GM18873 (cell line): ENCODE data around the gene RCAN1.

Source experiments
- ATAC-seq: cut with Tn5 transposase; IDR thresholded peaks from one replicate; pipeline ENCODE4 v1.9.1; 2021; ENCODE audit warnings: mild to moderate bottlenecking, moderate library complexity, moderate number of reproducible peaks; ENCODE audit not compliant: unreplicated experiment, low FRiP score

Gene RCAN1

DNA sequence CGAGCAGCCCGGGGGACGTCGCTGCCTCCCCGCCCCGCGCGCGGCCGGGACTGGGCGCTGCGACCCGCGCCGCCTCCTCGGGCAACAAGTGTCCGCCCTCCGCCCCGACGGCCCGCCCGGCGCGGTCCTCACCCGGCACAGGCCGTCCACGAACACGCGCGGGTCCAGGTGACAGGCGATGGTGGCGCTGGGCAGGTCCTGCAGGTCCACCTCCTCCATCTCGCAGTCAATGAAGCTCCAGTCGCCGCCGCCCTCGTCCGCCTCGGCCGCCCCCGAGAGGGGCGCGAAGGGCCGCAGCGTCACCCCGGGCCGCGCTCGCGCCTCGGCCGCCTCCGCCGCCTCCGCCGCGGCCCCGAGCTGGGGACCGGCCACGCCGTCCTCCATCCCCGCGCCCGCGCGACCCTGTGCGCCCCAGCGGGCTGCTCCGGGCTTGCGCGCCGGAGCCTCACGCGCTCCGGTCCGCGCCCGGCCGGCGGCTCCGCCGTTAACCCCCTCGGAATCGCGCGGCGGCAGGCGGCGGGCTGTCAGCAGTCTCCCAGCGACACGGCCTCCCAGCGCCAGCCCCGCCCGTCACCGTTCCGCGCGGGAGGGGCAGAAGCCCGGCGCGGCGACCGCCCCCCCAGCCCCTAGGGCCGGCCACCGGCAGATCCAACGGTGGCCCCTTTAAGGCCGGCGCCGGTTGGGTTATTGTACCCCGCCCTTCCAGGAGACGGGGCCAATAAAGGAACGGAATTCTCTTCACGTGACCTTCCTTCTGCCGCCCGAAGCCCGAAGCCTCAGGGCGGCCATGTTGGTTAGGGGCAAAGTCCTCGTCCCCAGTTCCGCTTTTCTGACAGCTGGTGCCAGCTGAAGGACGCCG, at the start of gene RCAN1:
RCAN1 (minus strand) TSS at position 486 of the 859 bp plus-strand sequence; CDS start at position 384, 102 bp downstream.
- ATAC-seq, result peak; percentile 95

DNA sequence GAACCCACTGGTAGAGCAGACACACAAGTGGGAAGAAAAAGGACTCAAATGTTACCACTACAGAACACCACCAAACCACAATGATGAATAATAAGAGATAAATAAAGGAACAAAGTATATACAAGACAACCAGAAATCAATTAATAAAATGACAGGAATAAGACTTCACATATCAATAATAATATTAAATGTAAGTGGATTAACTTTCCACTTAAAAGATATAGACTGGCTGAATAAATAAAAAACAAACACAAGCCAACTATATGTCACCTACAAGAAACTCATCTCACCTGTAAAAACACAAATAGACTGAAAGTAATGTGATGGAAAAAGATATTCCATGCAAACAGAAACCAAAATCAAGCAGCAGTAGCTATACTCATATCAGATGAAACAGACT, 46.9 kb upstream of the RCAN1 start:
- ATAC-seq, result no peak

- ATAC-seq, result no peak
Measured at GRCh38 chr21:34653522-34653921, 38.6 kb upstream of the RCAN1 start.

DNA sequence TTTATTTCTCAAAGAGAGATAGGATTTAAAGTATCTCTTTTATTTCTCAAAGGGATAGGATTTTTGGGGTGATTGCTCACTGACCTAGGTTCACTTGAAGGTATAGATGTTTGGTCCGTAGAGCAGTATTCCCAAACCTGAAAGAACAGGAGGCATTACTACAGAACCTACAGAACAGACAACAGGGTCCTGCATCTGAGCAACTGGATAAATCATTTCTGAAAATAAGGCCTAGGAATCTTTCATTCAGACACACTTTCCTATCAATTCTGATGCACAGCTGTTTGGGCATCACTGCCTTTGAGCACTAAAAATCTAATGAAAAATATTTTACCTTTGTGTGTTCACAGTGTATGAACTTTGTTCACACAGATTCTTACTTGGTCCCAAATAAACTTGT, 36.7 kb upstream of the RCAN1 start:
- ATAC-seq, result no peak

DNA sequence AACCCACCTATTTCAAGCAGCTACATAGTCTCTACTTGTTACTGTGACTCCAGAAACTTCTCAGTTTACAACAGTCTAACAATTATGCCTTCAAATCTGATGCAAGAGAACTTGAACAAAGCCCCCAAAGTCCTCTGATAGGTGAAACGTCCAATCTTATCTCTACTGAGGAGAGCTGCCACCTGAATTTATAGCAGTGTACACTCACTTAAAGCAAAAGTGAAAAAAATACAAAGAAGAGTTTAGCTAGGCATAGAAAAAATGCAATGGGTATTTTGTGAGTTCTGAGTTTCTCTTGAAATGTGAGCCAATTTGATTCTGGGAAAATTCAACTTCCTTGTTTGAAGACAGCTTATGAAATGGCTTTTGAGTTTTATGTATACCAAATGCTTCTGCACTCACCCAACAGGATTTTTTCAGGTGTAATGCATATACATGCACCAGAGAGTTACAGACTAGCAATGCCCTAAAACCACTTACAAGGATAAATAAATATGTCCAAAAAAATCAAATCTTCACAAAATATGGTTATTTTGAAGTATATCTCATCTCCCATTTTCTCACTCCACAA, 36.0 kb upstream of the RCAN1 start:
- ATAC-seq, result no peak

DNA sequence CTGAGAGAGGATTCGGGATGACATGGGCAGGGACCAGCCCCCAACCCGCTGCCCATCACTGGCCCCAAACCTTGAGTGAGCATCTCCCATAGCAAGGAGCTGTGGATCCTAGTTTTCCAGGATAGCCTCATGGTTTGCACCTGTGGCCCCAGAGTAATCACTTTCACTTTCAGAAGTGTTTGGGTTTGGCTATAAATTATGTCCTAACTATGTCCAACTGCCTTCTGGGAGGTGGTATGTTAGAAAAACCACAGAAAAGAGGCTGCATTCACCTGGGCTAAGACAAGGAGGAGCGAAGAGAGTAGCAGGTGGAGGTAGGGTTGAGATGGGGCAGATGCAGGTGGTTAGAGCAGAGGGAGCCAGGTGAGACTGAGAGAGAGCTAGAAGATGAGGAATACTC, 34.5 kb upstream of the RCAN1 start:
- no peak for ATAC-seq

DNA sequence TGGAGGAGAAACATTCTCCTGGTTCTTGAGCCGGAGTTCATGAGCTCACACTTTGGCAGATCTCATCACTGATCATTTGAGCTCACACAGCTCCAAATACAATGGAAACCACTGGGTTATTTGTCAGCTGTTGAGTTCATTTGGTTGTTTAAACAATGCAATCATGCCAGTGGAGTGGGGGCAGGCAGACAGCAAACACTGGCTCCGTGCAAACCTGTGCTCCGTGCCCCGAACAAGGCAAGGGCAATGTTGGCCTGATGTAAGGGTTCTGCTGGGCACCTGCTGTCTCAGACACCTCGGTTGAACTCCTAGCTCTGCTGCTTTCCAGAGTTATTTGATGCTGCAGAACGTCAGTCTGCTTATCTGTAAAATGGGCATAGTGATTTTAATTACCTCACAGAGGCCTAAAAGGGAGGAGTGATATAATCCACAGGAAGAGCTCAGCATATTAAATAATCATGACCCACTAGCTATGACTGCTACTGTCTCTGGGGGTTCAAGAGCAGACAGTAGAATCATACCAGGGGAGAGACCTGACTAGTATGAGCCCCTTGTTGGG, 33.9 kb upstream of the RCAN1 start:
- ATAC-seq, result no peak

- ATAC-seq, result no peak
Measured at GRCh38 chr21:34647555-34647954, 32.6 kb upstream of the RCAN1 start.

DNA sequence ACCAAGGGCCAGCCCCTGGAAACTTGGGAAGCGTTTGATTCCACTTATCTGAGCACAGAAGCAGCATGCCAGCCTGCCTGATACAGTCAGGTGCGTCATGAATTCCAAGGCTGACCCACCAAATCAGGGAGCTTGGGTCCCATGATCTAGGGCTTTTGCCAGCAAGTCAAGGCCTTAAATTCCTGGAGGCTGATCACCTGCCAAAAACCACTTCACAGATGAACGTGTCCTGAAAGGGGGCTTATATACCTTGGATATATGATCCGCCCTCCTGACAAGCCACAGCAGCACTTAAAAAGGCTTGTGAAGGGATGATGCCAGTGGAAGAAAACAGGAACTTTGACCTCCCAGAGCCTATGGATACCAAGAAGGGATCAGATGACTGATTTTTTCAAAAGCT, 29.9 kb upstream of the RCAN1 start:
- ATAC-seq, result no peak

DNA sequence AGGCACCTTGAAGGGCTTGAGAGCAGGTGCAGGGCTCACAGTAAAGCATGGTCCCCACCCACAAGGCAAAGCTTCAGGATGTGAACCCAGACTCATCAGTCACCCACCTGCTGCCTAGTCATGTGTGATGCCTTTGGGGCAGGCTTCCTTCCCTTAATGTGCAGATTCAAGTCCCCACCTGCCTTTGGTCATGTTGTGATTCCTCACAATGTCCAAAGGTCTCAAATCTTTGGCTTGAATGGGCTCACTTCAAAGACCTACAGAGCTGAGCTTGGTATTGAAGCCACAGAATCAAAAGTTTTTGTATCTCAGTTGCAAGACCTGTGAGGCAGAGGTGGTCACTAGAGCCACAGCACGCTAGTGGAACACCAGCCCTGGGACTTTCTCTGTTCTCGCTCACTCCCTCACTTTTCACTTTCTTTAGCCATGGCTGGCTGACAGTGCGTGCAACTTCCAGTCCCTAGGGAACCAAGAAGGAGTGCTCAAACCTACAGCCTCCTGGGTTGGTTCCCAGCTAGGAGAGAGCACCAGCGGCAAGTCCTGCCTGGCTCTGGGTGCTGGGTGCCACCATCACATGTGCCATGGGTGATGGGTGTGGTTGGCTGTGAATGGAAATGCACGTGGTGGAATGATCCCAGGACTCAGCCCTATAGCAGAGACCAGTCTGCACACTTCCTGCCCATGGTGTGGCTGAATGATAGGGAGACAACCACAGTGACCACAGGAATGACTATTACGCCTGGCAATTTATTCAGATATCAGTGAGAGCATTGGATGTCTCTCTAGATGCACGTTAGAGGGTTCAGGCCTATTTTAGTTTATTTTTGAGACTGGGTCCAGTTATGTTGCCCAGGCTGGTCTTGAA, 27.5 kb upstream of the RCAN1 start:
- ATAC-seq, result no peak

- ATAC-seq, result no peak
Measured at GRCh38 chr21:34640858-34641257, 25.9 kb upstream of the RCAN1 start.

GRCh38 chr21:34639882-34640788, 25.2 kb upstream of the RCAN1 start:
- no peak for ATAC-seq

DNA sequence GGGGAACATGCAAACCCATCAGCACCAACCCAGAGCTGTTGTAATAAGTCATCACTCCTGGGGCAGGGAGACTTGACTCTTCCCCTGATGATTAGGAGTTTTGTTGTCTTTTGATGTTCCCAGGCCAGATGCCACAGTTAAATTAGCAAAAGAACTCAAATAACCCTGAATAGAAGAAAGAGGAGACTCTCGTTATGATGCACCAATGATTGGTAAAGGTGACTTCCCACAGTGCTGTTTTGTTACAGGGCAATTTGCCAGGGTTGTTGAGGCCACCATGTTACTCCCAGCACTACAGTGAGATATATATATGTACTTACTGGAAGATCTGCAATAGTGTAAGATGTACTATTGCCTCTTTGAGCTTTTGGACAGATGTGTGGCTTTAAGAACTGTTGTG, 24.3 kb upstream of the RCAN1 start:
- ATAC-seq, result no peak

- no peak for ATAC-seq
Measured at GRCh38 chr21:34636961-34637360, 22.0 kb upstream of the RCAN1 start.

GRCh38 chr21:34635307-34635706, 20.4 kb upstream of the RCAN1 start:
- no peak for ATAC-seq

DNA sequence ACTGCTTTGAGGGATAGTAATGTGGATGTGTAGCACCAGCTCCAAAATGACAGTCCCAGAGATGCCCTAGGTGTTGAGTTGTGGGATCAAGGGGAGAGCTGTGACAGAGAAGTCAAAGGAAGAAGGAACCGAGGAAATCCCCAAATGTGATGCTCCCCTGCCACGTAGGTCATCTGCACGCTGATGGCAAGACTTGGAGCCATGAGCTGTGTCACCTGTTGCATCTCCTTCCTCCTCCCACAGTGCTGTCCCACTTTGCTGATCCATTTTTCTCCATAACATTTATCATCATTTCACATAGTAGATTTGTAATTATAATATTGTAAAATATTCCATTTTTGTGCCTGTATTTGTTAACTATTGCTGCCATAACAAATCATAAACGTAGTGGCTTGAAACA, 17.6 kb upstream of the RCAN1 start:
- no peak for ATAC-seq

- no peak for ATAC-seq
Measured at GRCh38 chr21:34630536-34631143, 15.7 kb upstream of the RCAN1 start.

DNA sequence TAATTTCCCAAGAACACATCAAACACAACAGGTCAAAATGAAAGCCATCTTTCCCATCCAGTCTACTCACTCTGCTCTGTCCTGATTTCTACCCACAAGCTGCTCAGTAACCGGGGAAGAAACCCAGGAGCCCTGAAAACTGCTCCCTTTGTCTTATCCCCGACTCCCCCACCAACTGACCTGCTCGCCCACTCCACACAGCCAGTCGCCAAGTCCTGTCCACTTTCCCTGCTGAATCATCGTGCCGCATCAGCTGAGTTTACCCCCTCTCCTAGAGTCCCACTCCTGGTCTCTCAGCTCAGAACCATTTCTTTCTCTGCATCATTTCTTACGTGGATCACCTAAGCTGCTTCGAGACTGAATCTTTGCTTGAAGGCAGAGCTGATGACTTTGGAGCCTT, 11.2 kb upstream of the RCAN1 start:
- ATAC-seq, result no peak

DNA sequence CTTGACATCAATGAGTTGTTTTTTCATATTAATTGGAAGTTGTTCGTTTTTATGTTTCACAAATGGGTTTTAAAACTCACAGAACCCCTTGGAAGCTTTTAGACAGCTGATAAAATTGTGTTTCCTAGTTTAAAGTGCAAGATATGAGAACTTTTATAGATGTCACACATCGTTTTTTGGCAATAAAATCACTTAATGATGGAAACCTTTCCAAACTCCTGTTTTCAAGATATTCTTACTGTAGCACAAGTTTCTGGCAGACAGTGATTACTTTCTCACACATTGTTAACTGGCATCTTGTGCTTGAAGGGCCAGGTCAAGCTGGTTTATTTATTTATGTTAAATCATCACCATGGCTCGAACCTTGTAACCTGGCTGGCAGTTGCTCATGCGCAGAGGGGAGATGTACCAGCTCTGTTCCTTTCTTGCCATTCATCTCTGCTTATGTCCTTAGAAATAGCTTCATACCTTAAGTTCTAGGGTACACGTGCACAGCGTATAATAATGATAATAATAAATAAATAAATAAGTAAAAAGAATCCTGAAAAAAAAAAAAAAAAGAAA, 10.2 kb upstream of the RCAN1 start:
- ATAC-seq, result no peak
